COLO668 (cell line): ENCODE data around the gene RFPL3.
A peak's percentile ranks its signal among the peaks of the same experiment; 100 is the strongest.
"Not testable (repeated sequence)": the region's sequence is repeated elsewhere in the genome, so short reads cannot be mapped to it uniquely, and the experiment has no call there.

ENCODE experiments used
- DNase-seq: peaks from one replicate; lab custom pipeline; 2025; ENCODE audit not compliant: unreplicated experiment; lab: John Stamatoyannopoulos, UW

The RFPL3 gene

DNA sequence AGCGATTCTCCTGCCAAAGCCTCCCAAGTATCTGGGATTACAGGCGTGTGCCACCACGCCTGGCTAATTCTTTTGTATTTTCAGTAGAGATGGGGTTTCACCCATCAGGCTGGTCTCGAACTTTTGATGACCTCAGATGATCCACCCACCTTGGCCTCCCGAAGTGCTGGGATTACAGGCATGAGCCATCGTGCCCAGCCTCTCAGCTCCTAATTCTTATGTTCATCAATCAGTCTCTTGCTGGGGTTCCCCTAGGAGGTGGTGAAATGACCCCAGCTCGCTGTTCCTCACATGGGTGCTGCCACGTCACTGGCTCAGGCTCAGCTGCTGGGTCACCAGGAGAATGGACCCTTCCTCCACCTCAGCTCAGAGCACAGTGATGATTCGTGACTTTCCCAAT lies at the start of gene RFPL3:
TSS of gene RFPL3 (plus strand) at position 301 of the 400 bp plus-strand sequence. CDS start 205 bp downstream, outside the sequence.
- not testable (repeated sequence) for DNase-seq

DNA sequence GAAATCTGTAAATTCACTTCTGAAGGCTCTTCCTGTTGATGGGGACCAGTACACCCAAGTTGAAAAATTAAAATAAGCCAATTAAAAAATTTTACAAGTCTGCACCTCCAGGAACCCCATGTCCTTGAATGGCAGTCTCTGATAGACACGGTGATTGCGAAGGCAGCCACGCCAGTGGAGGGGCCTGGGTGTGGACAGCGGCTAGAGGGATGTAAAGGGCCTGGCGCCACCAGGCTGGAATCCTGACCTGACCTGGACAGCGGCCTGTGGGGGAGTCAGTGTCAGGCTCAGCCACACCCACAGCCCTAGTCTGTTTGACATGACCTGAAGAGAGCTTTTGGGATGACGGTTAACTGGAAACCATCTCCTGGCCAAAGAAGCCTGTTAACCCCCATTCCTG lies 49.5 kb upstream of the RFPL3 start:
- DNase-seq = no peak

DNA sequence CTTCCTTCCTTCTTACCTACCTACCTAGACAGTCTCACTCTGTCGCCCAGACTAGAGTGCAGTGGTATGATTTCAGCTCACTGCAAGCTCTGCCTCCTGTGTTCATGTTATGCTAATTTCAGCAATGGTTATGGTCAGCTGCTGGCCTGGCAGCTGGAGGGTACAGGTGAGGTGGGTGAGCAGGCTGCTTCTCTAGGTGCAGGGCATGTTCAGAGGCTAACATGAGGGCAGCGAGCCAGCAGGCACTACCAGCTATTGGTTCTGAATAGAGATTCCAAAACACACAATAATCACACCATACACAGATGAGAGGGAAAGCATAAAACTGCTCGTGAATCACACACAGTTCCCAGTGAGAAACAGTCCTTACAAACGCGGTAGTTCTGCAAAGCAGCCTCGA lies 48.7 kb upstream of the RFPL3 start:
- DNase-seq = no peak

DNA sequence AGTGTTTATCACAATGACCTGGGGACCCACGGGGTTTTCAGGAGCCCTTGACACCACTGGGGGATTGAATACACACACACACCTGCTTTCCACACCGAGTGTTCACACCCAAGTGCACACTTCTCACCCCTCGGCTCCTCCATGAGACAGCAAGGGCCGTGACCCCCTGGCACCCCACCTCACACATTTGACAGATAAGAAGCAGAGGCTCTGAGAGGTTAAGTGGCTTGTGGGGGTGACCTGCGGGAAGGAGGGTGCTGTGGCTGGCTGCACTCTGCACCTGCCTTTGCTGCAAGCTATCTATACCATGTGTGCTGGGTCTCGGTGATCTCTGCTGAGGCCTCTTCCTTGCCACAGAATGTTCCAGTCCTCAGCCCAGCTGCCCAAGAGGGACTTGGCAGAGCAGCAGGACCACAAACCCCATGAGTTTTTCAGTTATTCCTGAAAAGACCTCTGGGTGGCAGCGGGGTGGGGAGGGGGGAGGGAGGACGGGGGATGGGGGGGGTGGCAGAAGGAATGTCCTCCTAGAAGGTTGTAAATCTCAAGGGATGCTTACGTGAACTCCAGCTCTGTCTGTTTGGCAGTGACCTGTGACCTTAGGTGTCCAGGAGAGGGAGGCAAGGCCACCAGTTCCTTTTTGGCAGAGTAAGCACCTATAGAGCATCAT lies 47.9 kb upstream of the RFPL3 start:
- no peak for DNase-seq

DNA sequence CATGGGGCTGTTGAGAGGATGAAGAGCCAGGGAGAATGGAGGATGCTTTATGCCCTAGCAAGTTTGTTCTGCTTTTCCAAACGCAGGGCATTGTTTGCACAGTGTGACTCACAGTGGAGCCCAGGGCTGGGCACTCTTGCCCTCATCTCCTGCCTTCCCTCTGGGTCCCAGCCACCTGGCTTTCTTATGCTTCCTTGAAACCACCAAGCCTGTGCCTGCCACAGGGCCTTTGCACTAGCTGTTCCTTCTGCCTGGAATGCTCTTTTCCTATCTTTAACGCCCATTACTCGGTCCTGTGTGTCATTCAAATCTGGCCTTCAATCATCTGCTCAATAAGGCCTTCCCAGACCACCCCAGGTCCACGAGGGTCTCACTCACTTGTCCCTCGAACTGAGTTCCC lies 46.9 kb upstream of the RFPL3 start:
- DNase-seq = no peak

DNA sequence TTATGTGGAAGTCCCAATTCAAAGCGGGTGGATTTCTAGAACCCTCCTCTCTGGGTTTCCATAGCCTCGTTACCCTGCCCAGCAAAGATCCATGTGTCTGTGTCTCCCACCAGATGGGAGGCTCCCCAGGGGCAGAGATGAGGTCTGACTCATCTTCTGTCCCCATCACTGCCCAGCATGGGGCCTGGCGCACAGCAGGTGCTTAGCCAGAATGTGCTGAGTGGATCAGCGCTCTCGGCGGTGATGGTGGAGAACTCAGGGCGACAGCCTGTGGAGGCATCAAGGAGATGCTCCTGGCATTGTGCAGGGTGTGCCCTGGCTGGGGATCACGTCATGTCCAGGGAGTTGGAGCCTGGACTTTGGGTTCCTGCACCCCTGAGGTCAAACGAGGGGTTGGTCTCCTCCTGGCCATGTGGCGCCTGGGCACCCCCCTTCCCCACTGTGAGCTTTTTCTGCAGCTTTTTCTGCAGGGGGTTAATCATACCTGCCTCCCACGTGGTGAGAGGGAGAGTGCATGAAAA lies 46.1 kb upstream of the RFPL3 start:
- DNase-seq = peak; percentile 20

DNA sequence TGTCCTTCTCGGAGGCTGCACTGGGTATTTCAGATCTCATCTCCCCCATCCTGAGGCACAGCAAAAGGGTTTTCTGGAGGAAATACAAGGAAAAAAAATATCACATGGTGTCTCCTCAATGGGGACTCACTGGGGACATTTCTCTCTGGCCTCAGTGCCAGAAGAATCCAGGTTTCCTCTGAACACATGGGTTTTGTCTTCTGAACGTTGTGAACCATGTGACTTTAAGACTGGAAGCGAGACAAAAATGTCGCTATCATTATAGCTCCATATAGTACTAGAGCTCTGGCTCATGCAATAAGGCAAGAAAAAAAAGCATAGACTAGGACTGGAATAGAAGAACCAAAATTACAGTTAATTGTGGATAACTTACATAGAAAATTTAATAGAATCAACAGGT lies 44.9 kb upstream of the RFPL3 start:
- DNase-seq = no peak

DNA sequence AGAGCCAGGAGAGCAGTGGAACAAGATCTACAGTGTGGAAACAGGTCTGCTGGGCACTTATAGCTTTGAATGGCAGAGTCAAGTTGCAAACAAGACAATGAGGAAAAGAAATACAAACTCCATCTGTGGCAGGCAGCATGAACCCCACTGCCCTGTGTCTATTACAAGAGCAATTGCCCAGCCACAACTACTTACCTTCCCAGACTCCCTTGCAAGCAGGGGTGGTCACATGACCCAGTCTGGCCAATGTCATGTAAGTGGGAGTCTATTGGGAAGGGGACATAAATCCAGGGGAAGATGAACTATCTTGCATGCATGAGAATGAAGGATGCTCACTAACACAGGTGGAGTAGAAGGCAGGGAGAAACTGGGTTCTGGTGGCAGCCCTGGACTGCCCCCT lies 44.1 kb upstream of the RFPL3 start:
- DNase-seq = no peak

DNA sequence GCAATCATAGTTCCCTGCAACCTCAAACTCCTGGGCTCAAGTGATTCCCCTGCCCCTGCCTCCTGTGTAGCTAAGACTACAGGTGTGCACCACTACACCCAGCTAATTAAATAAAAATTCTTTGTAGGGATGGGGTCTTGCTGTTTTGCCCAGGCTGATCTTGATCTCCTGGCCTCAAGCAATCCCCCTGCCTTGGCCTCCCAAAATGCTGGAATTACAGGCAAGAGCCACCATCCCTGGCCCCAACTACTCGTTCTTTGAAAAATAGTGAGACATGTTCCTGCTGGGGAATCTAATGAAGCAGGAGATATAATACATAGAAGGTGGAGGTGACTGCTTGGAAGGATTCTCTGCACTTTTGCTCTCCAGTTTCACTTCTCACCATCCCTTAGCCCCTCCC lies 40.1 kb upstream of the RFPL3 start:
- DNase-seq = no peak

DNA sequence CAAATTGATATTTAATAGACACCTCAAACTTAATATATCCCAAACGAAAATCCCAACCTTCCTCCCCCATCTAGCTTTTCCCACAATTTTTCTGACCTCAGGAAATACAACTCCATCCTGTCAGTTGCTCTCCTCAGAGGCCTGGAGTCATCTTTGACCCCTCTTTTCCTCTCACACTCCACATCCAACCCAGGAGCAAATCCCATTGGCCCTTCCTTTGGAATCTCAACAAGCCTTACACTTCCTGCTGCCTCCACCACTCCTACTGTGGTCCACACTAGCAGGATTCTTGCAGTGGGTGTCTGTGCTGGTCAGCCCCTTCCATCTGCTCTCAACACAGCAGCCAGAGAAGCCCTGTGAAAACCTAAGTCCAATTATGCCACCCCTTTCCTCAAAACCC lies 39.3 kb upstream of the RFPL3 start:
- no peak for DNase-seq

DNA sequence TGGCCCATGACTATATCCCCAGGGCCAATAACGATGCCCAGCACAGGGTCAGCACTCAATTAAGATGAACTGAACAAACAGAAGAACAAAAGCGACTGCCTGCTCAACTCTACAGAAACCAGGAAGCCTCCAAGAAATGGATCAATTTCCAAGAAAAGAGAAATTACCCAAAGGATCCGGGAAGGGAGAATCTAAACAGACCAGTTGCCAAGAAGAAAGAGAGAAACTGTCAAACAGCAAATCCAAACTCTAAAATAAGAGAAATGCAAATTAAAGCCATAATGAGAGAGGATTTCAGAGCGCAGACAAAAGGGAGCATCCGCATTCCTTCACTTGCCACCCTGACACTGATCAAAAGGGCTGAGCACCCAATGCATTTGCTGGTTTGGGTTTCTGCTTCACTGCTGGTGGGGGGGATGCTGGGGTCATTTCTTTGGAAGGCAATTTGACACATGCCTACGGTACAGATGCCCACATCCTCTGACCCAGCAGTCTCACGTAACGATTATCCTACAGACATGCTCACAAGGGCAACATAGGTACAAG lies 37.7 kb upstream of the RFPL3 start:
- DNase-seq = no peak

DNA sequence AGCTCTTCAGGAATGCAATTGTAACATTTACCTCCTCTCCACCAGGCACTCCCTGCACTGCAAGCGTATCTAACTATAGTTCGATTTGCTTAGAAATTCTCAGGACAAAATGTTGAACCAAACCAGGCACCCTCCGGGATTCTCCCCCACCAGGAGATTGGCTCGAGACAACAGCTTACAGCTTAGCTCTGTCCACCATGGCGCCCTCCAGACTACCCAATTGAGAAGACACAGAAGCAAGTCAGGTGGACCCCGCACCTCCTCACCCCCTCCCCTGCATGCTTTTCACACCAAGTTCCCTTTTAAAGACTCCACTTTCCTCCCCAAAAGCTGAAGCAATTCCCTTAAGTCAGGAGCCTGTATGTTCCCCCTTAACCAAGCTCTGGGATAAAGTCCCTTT lies 34.7 kb upstream of the RFPL3 start:
- DNase-seq = no peak

DNA sequence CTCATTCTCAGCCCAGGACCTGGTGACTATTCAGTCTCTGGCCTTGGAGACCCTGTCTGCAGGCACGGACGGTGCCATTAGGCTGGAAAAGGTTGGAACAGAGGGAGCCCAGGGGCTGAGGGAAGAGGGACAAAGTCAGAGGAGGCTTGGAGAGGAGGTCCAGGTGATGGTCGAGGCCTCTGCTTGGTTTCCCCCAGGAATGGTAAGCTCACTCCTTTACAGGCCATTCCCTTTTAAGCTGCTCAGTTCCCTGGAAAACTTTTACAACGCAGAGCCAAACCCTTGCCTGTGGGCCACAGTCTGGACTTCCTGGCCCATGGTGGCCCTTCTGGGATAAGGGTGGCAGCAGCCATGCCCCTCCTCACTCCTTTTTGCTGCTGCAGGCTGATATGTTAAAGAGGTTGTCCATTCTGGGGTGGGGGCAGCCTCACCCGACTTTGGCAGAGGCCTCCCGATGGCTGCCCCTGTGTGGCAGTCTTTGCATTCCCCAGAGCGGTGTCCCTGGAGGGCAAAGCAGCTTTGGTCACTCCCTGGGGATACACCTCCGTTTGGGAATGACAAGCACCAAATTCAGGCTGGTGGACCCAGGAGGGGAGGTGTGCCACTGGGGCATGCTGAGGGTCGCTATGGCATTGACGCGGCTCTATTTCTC lies 34.0 kb upstream of the RFPL3 start:
- DNase-seq = no peak

DNA sequence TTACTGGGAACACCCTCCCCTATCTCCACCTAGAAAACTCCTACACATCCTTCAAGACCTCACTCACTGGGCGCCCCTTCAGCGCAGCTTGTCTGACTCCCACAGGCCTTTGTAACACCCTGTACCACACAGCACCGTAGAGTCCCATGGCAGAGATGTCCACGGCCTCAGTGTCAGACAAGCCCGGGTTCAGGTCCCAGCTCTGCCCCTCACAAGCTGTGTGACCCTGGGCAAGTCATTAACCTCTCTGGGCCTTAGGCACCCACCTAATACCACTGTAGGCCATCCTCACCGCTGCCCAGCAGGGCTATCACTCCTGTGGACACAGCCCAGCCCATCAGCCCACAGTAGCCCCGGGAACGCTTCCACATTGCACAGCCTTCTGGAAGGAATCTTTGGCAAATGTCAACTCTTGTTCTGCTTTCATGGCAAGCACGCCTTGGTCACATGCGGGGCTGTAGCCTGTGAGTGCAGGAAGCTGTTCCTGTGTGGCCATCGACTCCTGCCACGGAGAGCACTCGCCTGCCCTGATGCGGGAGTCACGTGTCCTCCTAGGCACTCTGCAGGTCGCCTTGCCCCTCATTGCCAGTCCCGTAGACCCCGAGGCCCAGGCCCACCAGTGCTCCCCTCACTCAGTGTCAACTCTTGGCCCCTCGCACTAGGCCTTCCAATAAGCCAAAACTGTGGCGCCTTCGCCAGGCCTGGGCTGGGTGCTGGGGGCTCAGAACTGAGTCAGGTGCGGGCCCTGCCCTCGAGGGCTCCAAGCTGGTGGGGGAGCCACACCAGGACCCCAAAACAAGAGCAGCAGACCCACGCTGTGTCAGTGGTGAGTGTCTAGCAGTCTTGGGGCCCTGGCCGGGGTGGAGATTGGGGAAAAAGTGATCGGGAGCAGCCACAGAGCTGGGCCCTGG lies 32.9 kb upstream of the RFPL3 start:
- DNase-seq = no peak

DNA sequence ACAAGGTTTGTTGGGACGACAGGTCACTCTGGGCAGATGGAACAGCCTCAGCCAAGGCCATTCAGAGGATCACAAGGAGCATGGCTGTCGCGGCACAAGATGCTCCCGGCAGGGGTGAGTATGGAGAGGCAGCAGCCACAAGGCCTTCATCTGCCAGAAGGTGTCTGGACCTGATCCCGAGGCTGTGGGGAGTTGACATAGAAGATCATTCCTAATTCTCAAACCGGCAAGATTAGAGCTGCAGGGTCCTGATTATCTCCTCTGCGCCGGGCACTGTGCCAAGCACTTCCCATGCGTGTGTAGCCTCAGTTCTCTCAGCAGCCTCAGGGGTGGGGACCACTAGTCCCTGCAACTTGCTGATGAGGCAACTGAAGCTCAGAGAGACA lies 32.3 kb upstream of the RFPL3 start:
- no peak for DNase-seq

DNA sequence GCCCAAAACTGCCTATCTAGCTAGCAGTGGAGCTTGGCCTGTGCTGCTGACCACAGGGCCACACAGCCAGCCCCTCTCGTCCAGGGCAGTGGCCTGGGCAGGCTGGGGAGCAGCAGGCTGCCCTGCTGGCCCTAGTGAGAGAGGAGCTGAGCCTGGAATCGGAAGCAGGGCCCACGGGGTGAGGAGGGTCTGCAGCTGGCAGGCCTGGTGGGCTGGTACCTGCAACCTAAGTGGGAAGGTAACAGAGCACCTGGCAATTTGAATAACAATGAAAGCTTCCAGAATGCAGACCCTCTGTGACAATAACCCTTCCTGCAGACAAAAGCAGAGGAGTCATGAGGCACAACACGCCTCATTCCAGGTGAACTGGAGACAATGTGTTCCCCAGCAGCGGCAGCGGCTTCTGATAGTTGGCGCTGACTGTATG lies 31.8 kb upstream of the RFPL3 start:
- no peak for DNase-seq

DNA sequence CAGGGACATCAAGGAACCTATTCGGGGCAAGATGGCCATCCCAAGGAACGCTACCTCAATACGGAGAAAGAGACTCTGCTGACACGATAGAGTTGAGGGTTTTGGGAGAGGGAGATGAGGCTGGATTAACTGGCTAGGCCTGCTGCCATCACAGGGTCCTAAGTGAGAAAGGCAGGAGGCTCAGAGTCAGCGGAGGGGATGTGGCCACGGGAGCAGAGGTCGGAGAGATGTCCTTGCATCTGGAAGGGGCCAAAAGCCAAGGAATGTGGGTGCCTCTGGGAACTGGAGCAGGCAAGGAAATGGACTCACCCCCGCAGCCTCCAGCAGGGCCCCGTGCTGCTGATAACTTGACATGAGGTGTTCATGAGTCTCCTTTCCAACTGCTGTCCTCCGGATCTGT lies 31.0 kb upstream of the RFPL3 start:
- DNase-seq = no peak

DNA sequence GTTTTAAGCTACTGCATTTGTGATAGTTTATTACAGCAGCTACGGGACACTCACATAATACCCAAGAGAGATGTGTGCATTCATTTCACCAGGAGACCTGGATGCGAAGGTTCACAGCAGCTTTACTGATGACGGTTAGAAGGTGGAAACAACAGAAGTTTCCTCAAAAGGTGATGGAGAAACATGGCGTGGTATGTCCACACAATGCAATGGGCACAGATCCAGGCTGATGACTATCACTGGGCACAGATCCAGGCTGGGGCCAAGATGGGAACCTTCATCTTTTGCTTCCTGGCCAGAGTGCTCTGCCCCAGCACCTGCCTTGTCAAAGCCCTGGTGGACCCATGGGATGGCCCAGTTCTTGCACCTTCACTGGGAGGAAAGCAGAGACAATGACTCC lies 30.6 kb upstream of the RFPL3 start:
- no peak for DNase-seq

DNA sequence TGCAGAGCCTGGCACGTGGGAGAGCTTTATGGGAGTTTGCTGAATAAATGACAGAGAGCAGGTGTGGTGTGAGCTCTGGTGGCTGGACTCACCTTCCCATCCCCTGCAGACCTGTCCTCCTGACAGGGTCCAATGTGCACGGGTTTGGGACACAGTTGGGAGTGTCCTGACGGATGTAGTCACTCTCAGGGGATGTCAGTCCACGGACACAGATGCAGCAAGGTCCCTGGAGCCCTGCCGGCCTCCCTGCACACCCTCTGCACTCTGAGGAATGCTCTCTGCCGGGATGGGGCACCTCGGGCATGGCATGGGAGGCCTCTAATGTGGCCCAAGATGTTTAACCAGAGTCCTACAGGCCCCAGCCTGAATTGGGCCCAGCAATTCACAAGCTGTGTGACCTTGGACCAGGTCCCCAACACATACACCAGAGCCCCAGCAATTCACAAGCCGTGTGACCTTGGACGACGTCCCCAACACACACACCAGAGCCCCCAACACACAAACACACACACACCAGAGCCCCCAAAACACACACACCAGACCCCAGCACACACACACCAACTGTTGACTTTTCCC lies 30.0 kb upstream of the RFPL3 start:
- no peak for DNase-seq

DNA sequence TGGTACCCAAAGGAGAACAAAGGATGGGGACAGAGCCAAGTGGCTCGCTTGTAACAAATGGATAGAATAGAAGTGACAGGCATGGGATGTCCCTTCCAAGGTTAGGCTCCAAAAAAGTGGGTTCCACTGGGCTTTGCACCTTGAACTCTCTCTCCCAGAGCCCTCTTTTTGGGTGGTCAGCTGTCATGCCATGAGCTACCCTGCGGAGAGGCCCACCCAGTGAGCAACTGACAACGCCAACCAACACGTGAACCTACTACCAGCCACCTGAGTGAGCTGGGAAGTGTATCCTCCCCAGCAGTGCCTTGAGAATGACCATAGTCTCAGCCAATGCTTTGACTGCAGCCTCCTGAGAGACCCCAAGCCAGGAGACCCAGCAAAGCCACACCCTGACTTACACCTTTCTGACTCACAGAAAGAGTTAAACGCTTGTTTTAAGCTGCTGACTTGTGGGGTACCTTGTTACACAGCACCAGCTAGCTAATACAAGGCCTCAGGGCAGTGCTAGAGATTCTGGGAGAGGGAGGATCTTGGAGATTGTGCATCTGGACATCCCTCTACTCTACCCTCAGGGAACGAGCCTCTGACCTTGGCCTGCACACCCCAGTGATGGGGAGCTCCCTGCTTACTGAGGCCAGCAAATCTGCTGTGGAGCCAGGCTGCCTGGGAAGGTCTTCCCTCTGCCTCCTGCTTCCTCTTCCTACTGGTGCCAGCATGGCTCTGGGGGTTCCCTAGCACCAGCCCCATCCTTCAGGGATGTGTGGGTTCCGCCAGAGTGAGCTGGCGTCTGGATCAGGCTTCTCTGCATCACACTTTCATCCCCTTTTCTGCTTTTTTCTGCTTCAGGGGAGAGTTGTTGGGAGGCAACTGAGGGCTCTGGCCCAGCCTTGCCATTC lies 29.1 kb upstream of the RFPL3 start:
- no peak for DNase-seq
